Neutrophil (primary cell): ENCODE measurements around the gene CEP19.

Source experiments
- H3K27ac ChIP-seq: fragments of 200-600 bp; sonication (generic); 2 replicates; pipeline ENCODE4 v1.5.1; 2016; ENCODE audit warnings: mild to moderate bottlenecking, moderate library complexity
- H3K27me3 ChIP-seq: fragments of 200-600 bp; sonication (generic); 2 replicates; pipeline ENCODE4 v1.6.0; 2016; ENCODE audit warnings: mild to moderate bottlenecking
- H3K36me3 ChIP-seq: fragments of 200-600 bp; sonication (generic); 2 replicates; pipeline ENCODE4 v1.5.1; 2017
- H3K4me1 ChIP-seq, 2 experiments: fragments of 200-600 bp in 1 of 2; sonication (generic) in 1 of 2; 1 replicate in 1 of 2; 2 replicates in 1 of 2; pipeline versions ENCODE4 v1.5.1 to v1.6.1; 2013 to 2016; ENCODE audit warnings: low read depth in 1 of 2, low read length in 1 of 2, mild to moderate bottlenecking in 1 of 2, moderate library complexity in 1 of 2; ENCODE audit not compliant: control insufficient read depth in 1 of 2, insufficient read depth in 1 of 2
- H3K4me3 ChIP-seq, 2 experiments: fragments of 200-600 bp in 1 of 2; sonication (generic) in 1 of 2; 1 replicate in 1 of 2; 2 replicates in 1 of 2; pipeline ENCODE4 v1.5.1; 2013 to 2016; ENCODE audit warnings: low read depth in 1 of 2, low read length in 1 of 2, mild to moderate bottlenecking in 1 of 2, moderate library complexity in 1 of 2
- H3K9me3 ChIP-seq: fragments of 200-600 bp; sonication (generic); 2 replicates; pipeline ENCODE4 v1.5.1; 2016
- TF ChIP-seq, protein P1 (sequence below): fragments of 200-600 bp; sonication (generic); IDR thresholded peaks from 2 replicates; pipeline ENCODE4 v1.5.1; 2016; ENCODE audit warnings: antibody characterized with exemption

CEP19 gene

DNA sequence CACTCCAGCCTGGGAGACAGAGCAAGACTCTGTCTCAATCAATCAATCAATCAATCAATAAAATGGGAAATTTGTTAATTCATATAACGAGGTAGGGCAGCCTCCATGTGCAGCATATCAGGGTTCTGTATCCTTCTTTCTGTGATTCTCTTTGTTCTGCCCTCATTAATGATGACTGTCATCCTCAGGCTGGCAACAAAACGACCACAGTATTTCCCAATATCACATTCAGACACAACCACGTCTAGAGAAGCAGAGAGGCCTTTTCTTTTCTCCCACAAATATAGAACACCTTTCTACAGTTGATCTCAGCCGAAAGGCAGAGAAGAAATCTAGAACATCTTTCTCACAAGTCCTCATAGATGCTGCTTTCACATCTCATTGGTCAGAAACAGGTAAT lies 11.2 kb downstream of the CEP19 start:
- no peaks in the 10 kb centered on the region for H3K27me3 ChIP-seq
- H3K36me3 ChIP-seq: no peaks in the 10 kb centered on the region
- no peak overlapping the region for H3K4me3 ChIP-seq
- TF ChIP-seq, protein P1, sequence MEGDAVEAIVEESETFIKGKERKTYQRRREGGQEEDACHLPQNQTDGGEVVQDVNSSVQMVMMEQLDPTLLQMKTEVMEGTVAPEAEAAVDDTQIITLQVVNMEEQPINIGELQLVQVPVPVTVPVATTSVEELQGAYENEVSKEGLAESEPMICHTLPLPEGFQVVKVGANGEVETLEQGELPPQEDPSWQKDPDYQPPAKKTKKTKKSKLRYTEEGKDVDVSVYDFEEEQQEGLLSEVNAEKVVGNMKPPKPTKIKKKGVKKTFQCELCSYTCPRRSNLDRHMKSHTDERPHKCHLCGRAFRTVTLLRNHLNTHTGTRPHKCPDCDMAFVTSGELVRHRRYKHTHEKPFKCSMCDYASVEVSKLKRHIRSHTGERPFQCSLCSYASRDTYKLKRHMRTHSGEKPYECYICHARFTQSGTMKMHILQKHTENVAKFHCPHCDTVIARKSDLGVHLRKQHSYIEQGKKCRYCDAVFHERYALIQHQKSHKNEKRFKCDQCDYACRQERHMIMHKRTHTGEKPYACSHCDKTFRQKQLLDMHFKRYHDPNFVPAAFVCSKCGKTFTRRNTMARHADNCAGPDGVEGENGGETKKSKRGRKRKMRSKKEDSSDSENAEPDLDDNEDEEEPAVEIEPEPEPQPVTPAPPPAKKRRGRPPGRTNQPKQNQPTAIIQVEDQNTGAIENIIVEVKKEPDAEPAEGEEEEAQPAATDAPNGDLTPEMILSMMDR: no peak
- H3K4me1 ChIP-seq: peaks cover 5 to 9% of the 10 kb centered on the region in 2 experiments
- H3K9me3 ChIP-seq: no peaks in the 10 kb centered on the region
- peak overlapping the region; percentile 61 for H3K27ac ChIP-seq

DNA sequence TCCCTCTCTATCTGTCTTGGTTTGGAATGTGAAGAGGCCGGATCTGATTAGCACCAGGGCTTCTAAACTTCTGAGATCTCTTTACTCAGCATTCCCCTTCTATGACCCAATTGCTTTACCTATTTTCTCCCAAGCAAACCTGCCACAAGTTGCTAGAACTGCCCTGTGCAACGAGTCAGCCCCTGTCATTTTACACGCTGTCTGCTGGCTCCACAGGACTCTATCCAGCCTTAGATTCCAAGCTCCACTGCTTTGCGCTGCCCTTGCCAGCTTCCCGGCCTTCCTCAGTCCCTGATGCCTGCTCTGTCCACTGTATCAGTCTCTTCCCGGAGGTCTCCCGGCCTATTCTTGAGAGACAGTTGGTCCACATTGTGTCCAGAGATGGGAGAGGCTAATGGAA lies 12.3 kb downstream of the CEP19 start:
- TF ChIP-seq, protein P1: no peak
- no peaks in the 10 kb centered on the region for H3K27me3 ChIP-seq
- no peaks in the 10 kb centered on the region for H3K36me3 ChIP-seq
- H3K9me3 ChIP-seq: no peaks in the 10 kb centered on the region
- H3K4me3 ChIP-seq: no peak overlapping the region
- peaks cover 5 to 7% of the 10 kb centered on the region in 2 experiments for H3K4me1 ChIP-seq
- peak overlapping the region; percentile 55 for H3K27ac ChIP-seq

DNA sequence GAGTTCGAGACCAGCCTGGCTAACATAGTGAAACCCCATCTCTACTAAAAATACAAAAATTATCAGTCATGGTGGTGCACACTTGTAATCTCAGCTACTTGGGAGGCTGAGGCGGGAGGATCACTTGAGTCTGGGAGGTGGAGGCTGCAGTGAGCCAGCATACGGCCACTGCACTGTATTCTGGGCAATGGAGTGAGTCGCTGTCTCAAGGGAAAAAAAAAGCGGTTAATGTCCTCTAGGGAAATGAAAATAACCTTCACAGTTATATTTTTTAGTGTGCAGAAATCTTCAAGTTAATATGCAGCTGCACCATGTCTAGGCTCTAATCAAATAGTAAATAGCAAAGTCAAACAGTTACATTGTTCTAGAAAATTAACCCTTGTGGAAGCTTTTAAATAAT lies 14.8 kb downstream of the CEP19 start:
- Histone ChIP-seq H3K4me3 (no peak overlapping the region), H3K27ac (no peak overlapping the region), H3K4me1 (peaks cover 21 to 28% of the 10 kb centered on the region in 2 experiments), H3K27me3 (no peaks in the 10 kb centered on the region), H3K9me3 (no peaks in the 10 kb centered on the region), H3K36me3 (no peaks in the 10 kb centered on the region)
- TF ChIP-seq, protein P1: no peak

DNA sequence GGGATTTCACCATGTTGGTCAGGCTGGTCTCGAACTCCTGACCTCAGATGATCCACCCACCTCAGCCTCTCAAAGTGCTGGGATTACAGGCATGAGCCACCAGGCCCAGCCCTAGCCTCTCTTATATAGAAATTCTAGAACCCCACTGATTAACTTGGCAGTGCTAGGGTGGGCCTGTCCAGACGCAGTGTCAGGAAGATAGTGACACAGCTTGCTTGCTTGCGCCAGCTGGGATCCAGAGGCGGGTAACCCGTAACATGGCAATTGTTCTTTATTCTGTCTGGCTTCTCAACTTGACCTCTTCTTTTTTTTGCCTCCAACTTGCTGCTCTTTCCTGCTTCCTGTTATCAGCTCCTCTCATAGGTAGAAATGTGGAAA lies 16.2 kb downstream of the CEP19 start:
- Histone ChIP-seq H3K27ac (no peak overlapping the region), H3K27me3 (no peaks in the 10 kb centered on the region), H3K36me3 (no peaks in the 10 kb centered on the region), H3K9me3 (no peaks in the 10 kb centered on the region), H3K4me1 (peaks cover 34 to 40% of the 10 kb centered on the region in 2 experiments), H3K4me3 (no peak overlapping the region)
- TF ChIP-seq, protein P1: no peak

DNA sequence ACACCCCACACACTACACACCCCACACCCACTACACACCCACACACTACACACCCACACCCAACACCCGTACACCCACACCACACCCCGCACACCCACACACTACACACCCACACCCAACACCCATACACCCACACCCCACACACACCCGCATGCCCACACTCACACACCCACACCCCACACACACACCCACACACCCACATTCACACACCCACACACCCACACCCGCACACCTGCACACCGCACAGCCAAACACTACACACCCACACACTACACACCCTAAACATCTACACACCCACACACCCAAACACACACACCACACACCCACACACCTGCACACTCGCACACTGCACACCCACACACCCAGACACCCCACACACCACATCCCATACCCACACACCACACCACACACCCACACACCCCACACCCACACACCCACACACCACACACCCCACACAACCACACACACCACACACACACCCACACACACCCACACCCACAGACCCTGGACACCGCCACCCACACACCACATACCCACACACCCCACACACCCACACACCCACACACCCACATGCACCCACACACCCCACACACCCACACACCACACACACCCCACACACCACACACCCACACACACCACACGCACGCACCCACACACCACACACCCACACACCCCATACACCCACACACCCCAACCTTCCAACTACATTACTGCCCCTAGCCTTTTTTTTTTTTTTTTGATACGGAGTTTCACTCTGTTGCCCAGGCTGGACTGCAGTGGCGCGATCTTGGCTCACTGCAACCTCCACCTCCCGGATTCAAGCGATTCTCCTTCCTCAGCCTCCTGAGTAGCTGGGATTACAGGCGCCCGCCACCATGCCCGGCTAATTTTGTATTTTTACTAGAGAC lies 16.9 kb downstream of the CEP19 start:
- Histone ChIP-seq H3K9me3 (no peaks in the 10 kb centered on the region), H3K4me1 (peaks cover 37 to 41% of the 10 kb centered on the region in 2 experiments), H3K27me3 (no peaks in the 10 kb centered on the region), H3K4me3 (no peak overlapping the region), H3K27ac (no peak overlapping the region), H3K36me3 (no peaks in the 10 kb centered on the region)
- TF ChIP-seq, protein P1: no peak
